GM12878 (cell line): ENCODE results near the gene CDH8.

Experiments used
- BRCA1 ChIP-seq: IDR thresholded peaks from 2 replicates; pipeline ENCODE4 v1.6.1; 2011; ENCODE audit warnings: low read depth, low read length, improper control_type of control experiment
- CBFB ChIP-seq: IDR thresholded peaks from 2 replicates; pipeline ENCODE4 v1.6.1; 2016; ENCODE audit warnings: antibody characterized with exemption, low read depth
- GATAD2B ChIP-seq: fragments of 450-650 bp; conservative IDR thresholded peaks from 2 replicates; pipeline ENCODE4 v1.6.1; 2017; ENCODE audit warnings: low read depth, mild to moderate bottlenecking, moderate library complexity
- SMAD1 ChIP-seq: fragments of 450-650 bp; IDR thresholded peaks from 2 replicates; pipeline ENCODE4 v1.6.1; 2018; ENCODE audit warnings: mild to moderate bottlenecking, low read depth; ENCODE audit not compliant: partially characterized antibody
- SMC3 ChIP-seq: IDR thresholded peaks from 2 replicates; pipeline ENCODE4 v1.6.1; 2011; ENCODE audit warnings: low read length, improper control_type of control experiment, borderline replicate concordance
- TCF12 ChIP-seq: IDR thresholded peaks from 2 replicates; pipeline ENCODE4 v1.6.1; 2011; ENCODE audit warnings: low read depth, mild to moderate bottlenecking, low read length
- TF ChIP-seq, protein P1 (sequence below), 3 experiments: IDR thresholded peaks in 2 of 3; conservative IDR thresholded peaks in 1 of 3; 2 replicates each; pipeline ENCODE4 v1.5.1; 2011; ENCODE audit warnings: low read depth in 3 of 3, low read length in 3 of 3, mild to moderate bottlenecking in 3 of 3, control low read depth in 2 of 3, moderate library complexity in 2 of 3, inconsistent platforms in 1 of 3, mixed read lengths in 1 of 3; ENCODE audit not compliant: control insufficient read depth in 2 of 3, insufficient read depth in 1 of 3; ENCODE audit errors: extremely low read depth in 1 of 3
- TF ChIP-seq, protein P2 (sequence below): fragments of 450-650 bp; IDR thresholded peaks from 2 replicates; pipeline ENCODE4 v1.6.1; 2017; ENCODE audit warnings: mild to moderate bottlenecking, low read depth, inconsistent platforms; ENCODE audit not compliant: poor library complexity, severe bottlenecking

DNA sequence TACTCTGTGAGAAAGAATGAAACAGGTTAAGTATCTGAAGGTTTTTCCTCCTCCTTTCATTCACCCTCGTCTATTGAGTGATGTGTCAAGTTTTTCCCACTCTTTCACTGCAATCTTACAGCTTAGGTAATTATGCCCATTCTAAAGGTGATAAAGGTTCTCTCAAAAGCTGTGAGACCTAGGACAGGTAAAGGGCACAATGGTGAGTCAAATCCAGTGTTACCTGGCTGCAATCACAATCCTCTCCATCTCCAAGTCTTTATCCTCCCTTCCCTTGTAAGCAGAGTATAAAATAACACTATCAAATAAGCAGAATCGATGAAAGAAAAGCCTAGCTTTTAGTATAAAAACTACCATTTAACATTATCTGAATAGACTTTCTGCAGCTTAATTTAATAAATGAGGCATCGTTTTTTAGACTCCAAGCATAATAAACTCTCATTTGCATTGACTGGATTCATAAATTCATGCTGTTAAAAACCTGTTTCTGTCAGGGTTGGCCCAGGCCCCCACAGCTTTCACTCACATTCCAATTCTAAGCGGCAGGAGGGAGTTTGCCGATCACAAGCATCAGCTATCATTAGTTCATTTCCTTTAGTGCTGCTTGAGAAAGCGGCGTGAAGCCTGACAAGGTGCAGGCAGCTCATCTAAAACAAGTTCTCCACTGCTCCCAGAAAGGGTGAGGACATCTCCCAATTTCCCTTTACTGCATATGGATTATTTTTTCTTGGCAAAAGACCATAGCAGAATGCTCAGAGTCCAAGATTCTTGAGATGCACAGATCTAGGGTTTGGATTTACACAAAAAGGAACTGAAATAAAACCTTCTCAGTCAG, 67.8 kb downstream of the CDH8 start:
- TF ChIP-seq BRCA1 (no peak), SMAD1 (no peak), CBFB (no peak), SMC3 (no peak), GATAD2B (no peak), TCF12 (no peak)
- TF ChIP-seq, protein P1, sequence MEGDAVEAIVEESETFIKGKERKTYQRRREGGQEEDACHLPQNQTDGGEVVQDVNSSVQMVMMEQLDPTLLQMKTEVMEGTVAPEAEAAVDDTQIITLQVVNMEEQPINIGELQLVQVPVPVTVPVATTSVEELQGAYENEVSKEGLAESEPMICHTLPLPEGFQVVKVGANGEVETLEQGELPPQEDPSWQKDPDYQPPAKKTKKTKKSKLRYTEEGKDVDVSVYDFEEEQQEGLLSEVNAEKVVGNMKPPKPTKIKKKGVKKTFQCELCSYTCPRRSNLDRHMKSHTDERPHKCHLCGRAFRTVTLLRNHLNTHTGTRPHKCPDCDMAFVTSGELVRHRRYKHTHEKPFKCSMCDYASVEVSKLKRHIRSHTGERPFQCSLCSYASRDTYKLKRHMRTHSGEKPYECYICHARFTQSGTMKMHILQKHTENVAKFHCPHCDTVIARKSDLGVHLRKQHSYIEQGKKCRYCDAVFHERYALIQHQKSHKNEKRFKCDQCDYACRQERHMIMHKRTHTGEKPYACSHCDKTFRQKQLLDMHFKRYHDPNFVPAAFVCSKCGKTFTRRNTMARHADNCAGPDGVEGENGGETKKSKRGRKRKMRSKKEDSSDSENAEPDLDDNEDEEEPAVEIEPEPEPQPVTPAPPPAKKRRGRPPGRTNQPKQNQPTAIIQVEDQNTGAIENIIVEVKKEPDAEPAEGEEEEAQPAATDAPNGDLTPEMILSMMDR (IDR thresholded peaks at IDR 0.05 in 2 of 3, conservative IDR thresholded peaks at IDR 0.05 in 1 of 3; ENCODE audit: control insufficient read depth in 2 of 3, extremely low read depth in 1 of 3, insufficient read depth in 1 of 3, low read depth in 3 of 3, low read length in 3 of 3) = no peak
- TF ChIP-seq, protein P2, sequence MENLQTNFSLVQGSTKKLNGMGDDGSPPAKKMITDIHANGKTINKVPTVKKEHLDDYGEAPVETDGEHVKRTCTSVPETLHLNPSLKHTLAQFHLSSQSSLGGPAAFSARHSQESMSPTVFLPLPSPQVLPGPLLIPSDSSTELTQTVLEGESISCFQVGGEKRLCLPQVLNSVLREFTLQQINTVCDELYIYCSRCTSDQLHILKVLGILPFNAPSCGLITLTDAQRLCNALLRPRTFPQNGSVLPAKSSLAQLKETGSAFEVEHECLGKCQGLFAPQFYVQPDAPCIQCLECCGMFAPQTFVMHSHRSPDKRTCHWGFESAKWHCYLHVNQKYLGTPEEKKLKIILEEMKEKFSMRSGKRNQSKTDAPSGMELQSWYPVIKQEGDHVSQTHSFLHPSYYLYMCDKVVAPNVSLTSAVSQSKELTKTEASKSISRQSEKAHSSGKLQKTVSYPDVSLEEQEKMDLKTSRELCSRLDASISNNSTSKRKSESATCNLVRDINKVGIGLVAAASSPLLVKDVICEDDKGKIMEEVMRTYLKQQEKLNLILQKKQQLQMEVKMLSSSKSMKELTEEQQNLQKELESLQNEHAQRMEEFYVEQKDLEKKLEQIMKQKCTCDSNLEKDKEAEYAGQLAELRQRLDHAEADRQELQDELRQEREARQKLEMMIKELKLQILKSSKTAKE = no peak
